ENCODE measurements around the gene GLRA1. TPM values are rescaled to one million over a fixed set of nuclear protein-coding genes. Genes with fewer than 3 reads are reported as not detected.

Gene GLRA1
- total and polyA plus RNA-seq, 12 donors: 0.40 to 2.7 (median 1.3) TPM; not detected in 7

DNA sequence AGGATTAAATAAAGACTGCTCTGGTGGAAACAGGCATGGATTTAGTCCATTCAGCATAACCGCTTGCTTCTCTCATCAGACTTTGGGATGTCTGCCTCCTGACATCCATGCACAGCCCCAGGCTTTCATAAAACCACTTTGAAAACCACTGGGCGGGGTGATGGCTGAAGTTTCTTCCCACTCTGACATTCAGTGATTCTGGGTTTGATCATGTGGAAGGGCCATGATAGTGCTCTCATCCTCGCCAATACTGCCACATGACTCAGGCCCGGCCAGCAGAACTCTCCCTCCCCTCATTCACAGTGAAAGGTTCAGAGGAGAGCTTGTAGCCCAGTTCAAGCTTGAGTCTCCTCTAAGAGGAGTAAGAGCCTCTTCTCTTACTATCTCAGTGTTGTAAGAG lies 29.6 kb upstream of the GLRA1 start:
- TF ChIP-seq, protein P1, sequence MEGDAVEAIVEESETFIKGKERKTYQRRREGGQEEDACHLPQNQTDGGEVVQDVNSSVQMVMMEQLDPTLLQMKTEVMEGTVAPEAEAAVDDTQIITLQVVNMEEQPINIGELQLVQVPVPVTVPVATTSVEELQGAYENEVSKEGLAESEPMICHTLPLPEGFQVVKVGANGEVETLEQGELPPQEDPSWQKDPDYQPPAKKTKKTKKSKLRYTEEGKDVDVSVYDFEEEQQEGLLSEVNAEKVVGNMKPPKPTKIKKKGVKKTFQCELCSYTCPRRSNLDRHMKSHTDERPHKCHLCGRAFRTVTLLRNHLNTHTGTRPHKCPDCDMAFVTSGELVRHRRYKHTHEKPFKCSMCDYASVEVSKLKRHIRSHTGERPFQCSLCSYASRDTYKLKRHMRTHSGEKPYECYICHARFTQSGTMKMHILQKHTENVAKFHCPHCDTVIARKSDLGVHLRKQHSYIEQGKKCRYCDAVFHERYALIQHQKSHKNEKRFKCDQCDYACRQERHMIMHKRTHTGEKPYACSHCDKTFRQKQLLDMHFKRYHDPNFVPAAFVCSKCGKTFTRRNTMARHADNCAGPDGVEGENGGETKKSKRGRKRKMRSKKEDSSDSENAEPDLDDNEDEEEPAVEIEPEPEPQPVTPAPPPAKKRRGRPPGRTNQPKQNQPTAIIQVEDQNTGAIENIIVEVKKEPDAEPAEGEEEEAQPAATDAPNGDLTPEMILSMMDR (IDR thresholded peaks at IDR 0.05): no peak
- no peak for TF ChIP-seq POLR2A (IDR thresholded peaks at IDR 0.05)
- H3K36me3 ChIP-seq (replicated peaks in 1 of 2): no peaks in the 10 kb centered on the region

DNA sequence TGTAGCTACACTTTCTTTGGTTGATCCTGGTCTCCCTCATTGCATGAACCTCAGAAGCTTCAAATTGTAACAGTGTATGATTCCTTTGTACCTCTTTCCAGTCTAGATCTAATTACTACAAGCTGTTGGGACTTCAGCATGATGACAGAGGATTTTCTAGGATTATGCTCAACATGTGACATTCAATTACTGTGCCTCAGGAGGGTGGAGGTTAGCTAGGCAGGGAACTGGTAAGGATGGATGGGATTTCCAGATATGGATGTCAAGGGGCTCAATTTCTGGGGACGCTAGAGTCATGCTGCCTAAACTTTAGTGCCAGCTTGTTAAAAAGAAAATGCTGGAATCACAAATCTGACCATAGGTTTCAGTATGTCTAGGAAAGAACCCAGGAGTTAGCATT lies 29.2 kb upstream of the GLRA1 start:
- 65 to 83% (median 73%) methylated on average over 1 of the region's 1 CpG for WGBS, 4 donors
- H3K9me3 ChIP-seq (replicated peaks in 1 of 3): no peaks in the 10 kb centered on the region
- no peak overlapping the region for H3K27ac ChIP-seq
- no peak for DNase-seq
- intact Hi-C loops (cut with DNase I): no loop called here
- H3K27me3 ChIP-seq: no peaks in the 10 kb centered on the region
- no peaks in the 10 kb centered on the region for H3K36me3 ChIP-seq (replicated peaks in 1 of 2)
- no peak for TF ChIP-seq POLR2A (IDR thresholded peaks at IDR 0.05)
- TF ChIP-seq, protein P1 (IDR thresholded peaks at IDR 0.05): no peak
- no peaks in the 10 kb centered on the region for H3K4me1 ChIP-seq (replicated peaks in 1 of 2)
- H3K4me3 ChIP-seq: no peak overlapping the region

More for the DNA sequence above, 29.6 kb upstream of the GLRA1 start:
- intact Hi-C loops (cut with DNase I): no loop called here
- Histone ChIP-seq H3K27ac (no peak overlapping the region), H3K4me1 (replicated peaks in 1 of 2) (no peaks in the 10 kb centered on the region), H3K4me3 (no peak overlapping the region), H3K9me3 (replicated peaks in 1 of 3) (no peaks in the 10 kb centered on the region), H3K27me3 (no peaks in the 10 kb centered on the region)
- no peak for DNase-seq
- WGBS, 4 donors: 79 to 90% (median 83%) methylated on average over 4 of the region's 4 CpGs

DNA sequence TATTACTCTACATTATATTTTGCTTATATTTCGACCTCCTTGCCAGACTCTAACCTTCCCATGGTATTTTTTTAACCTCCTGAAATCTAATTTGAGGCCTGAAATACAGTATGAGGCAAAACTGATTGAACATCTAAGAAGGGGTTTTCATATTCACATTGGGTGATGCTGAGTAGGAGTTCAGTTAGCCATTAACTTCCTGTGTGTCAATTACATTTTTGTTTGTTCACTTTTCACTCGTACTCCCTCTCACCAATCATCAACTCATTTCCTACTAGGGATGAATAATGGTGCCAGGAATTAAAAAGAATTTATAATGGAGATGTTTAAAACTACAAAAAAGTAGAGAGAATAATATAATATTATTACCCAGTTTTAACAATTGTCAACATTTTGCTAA lies 27.6 kb upstream of the GLRA1 start:
- H3K4me3 ChIP-seq: no peak overlapping the region
- WGBS, 4 donors: 49 to 55% (median 54%) methylated on average over 2 of the region's 2 CpGs
- H3K36me3 ChIP-seq (replicated peaks in 1 of 2): no peaks in the 10 kb centered on the region
- H3K9me3 ChIP-seq (replicated peaks in 1 of 3): no peaks in the 10 kb centered on the region
- H3K27ac ChIP-seq: no peak overlapping the region
- intact Hi-C loops (cut with DNase I): no loop called here
- DNase-seq: no peak
- no peaks in the 10 kb centered on the region for H3K27me3 ChIP-seq
- no peak for TF ChIP-seq POLR2A (IDR thresholded peaks at IDR 0.05)
- TF ChIP-seq, protein P1 (IDR thresholded peaks at IDR 0.05): no peak
- H3K4me1 ChIP-seq (replicated peaks in 1 of 2): no peaks in the 10 kb centered on the region

DNA sequence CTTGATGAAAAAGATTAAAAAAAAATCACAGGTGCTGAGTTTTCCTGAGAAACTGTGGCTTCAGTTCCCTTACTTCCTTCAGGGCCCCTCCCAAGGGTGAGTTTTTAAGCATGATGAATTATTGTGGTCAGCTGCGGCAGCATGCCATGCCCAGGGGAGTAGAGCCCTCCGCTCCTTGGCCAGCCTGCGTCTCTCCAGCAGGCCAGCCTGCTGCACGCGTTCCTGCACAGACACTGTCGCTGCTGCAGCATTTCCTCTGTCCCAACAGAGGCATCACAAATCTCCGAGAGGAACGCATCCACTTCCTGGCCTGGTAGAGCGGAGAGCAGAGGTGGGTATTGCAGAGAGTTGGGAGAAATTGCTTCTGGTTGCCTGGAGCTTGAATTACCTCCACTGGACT lies 26.1 kb upstream of the GLRA1 start:
- Histone ChIP-seq H3K27ac (no peak overlapping the region), H3K9me3 (replicated peaks in 1 of 3) (no peaks in the 10 kb centered on the region), H3K4me1 (replicated peaks in 1 of 2) (no peaks in the 10 kb centered on the region), H3K27me3 (no peaks in the 10 kb centered on the region), H3K36me3 (replicated peaks in 1 of 2) (no peaks in the 10 kb centered on the region), H3K4me3 (no peak overlapping the region)
- 39 to 53% (median 47%) methylated on average over 7 to 9 of the region's 9 CpGs for WGBS, 4 donors
- intact Hi-C loops (cut with DNase I): no loop called here
- TF ChIP-seq, protein P1 (IDR thresholded peaks at IDR 0.05): no peak
- TF ChIP-seq POLR2A (IDR thresholded peaks at IDR 0.05): no peak
- DNase-seq: no peak
